Left colon (tissue), 2 donors: ENCODE measurements around the gene UST. TPM values are rescaled to one million over a fixed set of nuclear protein-coding genes. Genes with fewer than 3 reads are reported as not detected.
"Not testable (repeated sequence)": the region's sequence is repeated elsewhere in the genome, so short reads cannot be mapped to it uniquely, and the experiment has no call there.

Experiments
- ATAC-seq: fragments of 200-7000 bp; cut with Tn5 transposase; one replicate; pipeline ENCODE4 v1.9.1; 2020; ENCODE audit warnings: mild to moderate bottlenecking, moderate library complexity
- DNase-seq, 2 donors: peaks; one replicate each; pipeline ENCODE4 v3.0.0-alpha.2; 2020
- intact Hi-C, 2 donors: fragments of 100-400 bp; cut with DNase I in 1 of 2; cut with micrococcal nuclease in 1 of 2; formaldehyde crosslinking; loops; one replicate each; pipeline versions ENCODE4 v1.11.2 to v1.14.0; 2022; cut with DNase I, micrococcal nuclease
- total RNA-seq, 2 donors: library from RNA; stranded (reverse); fragmentation: NEBNext Ultra II Directional; extraction: Animal tissue kit (Norgen Biotek cat#: 25700); gene quantifications; one replicate each; pipeline ENCODE4 v1.2.1, GENCODE V29; 2021
- donor health status: DM: no; HTN: no; CAD: no.
- donor health status: DM: yes; HTN: yes; CAD: no.

UST gene
- total RNA-seq, 2 donors from 2014 or later = 2.2 to 4.6 TPM

DNA sequence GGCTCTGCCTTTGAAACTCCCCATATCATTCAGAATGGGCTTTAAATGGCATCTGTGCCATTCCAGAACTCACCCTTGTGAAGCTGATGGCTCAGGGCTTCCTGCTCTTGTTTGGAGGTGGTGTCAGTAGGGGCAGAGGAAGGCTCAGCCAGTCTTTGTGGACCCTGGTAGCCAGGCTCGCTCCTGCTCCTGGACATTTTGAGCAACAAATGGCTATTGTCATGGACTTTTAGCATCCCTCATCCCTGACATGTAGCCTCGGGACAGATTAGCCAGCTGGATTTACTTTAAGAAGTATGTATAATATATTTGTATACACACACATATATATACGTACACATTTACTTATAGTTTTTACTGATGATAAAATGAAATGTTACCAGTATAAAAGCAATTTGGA lies 104.1 kb downstream of the UST start:
- intact Hi-C loops = no loop called here
- DNase-seq = no peak

DNA sequence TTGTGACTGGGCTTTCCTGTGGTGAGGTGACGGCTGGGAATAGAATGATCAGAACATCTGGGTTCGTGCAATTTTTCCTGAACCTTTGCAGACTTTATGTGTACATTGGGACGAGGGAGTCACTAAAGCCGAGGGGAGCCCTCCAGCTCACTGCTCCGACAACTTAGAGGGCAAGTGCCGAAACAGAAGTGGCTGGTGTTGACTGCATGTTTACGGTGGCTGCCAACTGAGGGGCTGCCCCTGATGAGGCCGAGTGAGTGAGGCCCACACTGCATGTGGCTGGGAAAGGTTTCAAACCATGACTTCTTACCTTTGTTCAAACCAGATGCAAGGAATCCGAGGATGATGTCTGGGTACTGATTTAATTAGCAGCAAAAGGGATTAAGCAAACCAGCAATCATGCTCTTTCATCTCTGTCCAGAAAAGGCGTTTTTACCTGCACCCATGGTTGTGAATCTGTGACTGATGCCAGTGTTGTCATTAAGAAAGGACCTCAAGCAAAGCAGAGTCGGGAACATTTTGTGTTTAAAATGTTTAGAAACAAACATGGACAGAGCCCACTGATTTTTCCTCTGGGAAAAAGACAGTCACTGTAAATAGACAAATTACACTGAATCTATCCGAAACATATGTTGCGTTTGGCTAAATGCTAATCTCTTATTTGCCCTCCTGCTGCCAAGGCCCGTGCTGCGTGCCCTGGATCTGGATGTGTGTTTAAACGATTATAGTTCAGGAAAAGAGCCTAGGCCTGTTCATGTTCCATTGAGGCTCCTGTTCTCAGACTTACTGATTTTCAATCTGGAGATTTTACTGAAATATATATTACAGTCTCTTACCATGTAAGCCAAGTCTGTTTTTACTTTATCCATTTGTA lies 105.1 kb downstream of the UST start:
- ATAC-seq (no peak), DNase-seq (no peak)
- intact Hi-C loops = no loop called here

More for the DNA sequence above, 104.1 kb downstream of the UST start:
- no peak for ATAC-seq

DNA sequence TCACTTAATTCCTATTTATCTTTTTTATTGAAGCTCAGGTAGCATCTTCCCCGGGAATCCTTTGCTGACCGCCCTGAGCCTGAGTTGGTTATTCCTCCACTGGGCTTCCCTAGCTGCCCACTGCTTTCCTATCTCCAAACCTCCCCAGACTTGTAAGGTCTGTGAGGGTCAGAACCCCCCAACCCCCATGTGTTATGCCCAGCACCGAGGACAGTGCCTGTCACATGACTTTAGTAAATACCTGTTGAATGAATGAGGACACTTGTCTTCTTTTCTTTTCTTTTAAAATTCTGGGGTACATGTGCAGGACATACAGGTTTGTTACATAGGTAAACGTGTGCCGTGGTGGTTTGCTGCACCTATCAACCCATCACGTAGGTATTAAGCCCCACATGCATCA lies 105.9 kb downstream of the UST start:
- intact Hi-C loops = no loop called here
- ATAC-seq (no peak), DNase-seq (no peak)

DNA sequence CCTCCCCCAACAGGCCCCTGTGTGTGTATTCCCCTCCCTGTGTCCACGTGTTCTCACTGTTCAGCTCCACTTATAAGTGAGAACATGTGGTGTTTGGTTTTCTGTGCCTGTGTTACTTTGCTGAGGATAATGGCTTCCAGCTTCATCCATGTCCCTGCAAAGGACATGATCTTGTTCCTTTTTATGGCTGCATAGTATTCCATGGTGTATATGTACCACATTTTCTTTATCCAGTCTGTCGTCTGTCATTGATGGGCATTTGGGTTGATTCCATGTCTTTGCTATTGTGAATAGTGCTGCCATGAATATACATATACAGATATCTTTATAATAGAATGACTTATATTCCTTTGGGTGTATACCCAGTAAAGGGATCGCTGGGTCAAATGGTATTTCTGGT lies 106.3 kb downstream of the UST start:
- intact Hi-C loops, DNase-seq, ATAC-seq: not testable (repeated sequence)

DNA sequence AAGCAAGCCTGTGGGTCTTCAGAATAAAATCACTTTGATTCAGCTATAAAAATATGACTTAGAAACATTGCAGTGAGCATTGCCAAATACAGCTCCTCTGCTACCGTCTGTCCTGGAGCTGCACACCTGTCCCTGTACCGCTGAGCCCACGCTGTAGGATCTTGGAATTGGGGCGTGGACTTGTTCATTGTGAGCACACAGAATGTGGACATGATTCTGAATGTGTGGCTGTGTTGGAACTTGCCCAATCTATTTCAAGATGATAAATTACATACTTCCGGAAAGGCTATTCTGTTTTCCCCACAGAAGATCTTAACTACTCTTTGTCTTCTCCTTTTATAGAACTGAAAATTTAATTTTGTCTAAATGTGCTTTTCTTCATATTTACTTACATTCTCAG lies 107.3 kb downstream of the UST start:
- DNase-seq (no peak), ATAC-seq (no peak)
- intact Hi-C loops = no loop called here

DNA sequence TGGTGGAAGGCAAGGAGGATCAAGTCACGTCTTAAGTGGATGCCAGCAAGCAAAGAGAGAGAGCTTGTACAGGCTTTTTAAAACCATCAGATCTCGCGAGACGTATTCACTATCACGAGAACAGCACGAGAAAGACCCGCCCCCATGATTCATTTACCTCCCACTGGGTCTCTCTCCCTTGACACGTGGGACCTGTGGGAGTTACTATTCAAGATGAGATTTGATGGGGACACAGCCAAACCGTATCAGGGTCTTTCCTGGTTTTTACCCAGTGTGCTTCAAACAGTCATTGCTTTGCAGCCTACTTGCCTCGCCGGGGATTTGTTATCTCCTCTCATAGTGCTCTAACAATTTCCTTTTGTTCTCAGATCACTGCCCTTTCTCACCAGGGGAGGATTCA lies 108.2 kb downstream of the UST start:
- intact Hi-C loops = no loop called here
- ATAC-seq (no peak), DNase-seq (no peak)

DNA sequence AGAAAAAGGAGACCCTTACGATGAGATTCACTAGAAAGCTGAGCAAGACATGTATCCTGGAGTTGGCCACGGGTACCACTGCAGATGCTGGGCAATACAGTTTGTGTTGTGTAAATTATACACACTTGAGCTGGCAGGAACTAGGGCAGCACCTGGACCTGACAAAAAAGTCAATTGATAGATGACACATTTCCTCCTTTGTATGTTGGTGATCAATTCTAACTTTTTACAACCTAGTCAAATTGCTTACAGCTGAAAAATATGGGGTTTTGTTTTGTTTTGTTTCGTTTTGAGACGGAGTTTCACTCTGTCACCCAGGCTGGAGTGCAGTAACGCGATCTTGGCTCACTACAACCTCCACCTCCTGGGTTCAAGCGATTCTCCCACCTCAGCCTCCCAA lies 108.9 kb downstream of the UST start:
- ATAC-seq (no peak), DNase-seq (no peak)
- intact Hi-C loops = no loop called here

GRCh38 chr6:148857798-148858390 lies 111.1 kb downstream of the UST start:
- ATAC-seq (no peak), DNase-seq (no peak)
- intact Hi-C loops = no loop called here

DNA sequence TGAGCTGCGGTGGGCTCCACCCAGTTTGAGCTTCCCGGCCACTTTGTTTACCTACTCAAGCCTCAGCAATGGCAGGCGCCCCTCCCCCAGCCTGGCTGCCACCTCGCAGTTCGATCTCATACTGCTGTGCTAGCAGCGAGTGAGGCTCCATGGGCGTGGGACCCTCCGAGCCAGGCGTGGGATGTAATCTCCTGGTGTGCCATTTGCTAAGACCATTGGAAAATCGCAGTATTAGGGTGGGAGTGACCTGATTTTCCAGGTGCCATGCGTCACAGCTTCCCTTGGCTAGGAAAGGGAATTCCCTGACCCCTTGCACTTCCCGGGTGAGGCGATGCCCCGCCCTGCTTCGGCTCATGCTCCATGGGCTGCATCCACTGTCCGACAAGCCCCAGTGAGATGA lies 117.3 kb downstream of the UST start:
- intact Hi-C loops, ATAC-seq, DNase-seq: not testable (repeated sequence)

DNA sequence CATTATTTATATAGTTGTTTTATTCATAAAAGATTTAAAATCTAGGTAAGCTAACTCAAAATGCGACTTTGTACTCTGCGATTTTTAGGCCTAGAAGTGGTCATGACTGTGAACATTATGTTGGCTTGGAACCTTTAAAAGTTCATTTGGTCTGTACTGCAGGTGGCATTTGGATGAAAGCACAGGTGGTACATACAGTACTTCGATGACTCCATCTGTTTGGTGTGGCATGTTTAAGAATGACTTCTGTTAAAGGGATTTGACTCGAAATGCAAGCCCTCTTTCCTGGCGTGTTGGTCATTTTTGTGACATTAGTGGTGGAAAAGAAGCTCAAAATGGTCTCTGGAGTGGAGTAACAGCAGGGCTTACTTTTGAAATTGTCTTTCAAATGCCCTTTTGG lies 118.1 kb downstream of the UST start:
- DNase-seq (no peak), ATAC-seq (no peak)
- intact Hi-C loops = no loop called here

GRCh38 chr6:148866657-148867268 lies 119.9 kb downstream of the UST start:
- no peak for DNase-seq
- ATAC-seq = no peak
- intact Hi-C loops = no loop called here

DNA sequence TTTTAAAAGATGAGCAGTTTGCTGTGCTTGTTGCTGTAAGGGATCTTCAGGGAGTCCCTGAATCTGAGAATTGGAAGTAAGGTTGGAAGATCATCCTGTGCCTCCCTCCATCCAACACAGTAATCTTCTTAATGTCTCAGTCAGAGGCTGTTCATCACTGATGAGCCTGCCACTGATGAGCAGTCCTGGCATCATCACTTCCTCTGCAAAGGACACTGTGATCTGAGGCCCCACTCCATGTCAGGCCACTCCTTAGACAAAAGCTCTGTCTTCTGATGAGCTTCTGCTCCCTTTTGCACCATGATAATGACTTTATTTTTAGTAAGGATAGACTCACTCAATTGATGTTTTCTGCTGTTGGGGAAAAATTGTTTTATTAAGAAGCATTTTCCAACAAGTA lies 121.0 kb downstream of the UST start:
- ATAC-seq = no peak
- no peak for DNase-seq
- intact Hi-C loops = no loop called here

DNA sequence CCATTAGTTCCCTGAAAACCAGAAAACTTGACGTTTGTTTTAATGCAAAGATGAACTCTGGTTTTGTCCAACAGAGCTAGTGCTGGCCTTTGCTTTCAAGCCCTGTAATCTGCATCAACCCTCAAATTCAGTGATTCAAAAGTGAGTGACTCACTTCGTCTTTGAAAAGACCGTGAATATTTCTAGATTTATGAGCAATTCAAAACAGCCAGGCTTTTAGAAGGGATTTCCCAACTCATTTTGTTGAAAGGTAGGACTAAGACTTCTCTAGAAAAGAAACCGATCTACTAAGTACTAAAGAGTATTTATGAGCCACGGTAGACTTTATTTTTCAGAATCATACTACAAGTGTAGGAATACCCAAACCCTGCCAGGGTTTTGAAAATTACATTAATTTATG lies 121.5 kb downstream of the UST start:
- ATAC-seq = no peak
- intact Hi-C loops = no loop called here
- no peak for DNase-seq

- ATAC-seq (no peak), DNase-seq (no peak)
- intact Hi-C loops = no loop called here
Measured at GRCh38 chr6:148868901-148869300, 122.1 kb downstream of the UST start.

- DNase-seq (no peak), ATAC-seq (no peak)
- intact Hi-C loops = no loop called here
Measured at GRCh38 chr6:148869585-148869984, 122.8 kb downstream of the UST start.

GRCh38 chr6:148873154-148873553 lies 126.3 kb downstream of the UST start:
- intact Hi-C loops = no loop called here
- ATAC-seq = no peak
- DNase-seq = no peak

DNA sequence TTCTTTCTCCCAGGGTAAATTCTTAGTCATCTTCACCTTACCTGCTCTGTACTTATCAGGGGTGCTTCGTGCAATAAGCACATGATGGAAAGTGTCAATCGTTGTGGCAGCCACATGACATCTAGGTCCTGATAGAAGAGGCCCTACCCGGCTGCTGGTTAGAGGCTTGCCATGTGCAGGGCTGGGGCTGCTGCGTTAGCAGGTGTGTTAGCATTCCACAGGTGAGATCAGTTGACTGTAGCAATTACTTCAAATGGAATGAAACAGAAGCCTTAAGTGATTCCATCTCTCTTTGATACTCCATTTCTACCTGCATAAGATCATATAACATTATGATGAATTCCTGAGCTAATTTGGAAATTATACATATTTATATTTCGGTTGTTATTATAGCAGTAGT lies 127.0 kb downstream of the UST start:
- no peak for ATAC-seq
- intact Hi-C loops = no loop called here

GRCh38 chr6:148874698-148875293 lies 128.0 kb downstream of the UST start:
- DNase-seq (no peak), ATAC-seq (no peak)

More for the DNA sequence above, 127.0 kb downstream of the UST start:
- no peak for DNase-seq

GRCh38 chr6:148878683-148879082 lies 131.9 kb downstream of the UST start:
- DNase-seq = no peak
- intact Hi-C loops = no loop called here
- ATAC-seq = no peak

More at GRCh38 chr6:148874698-148875293, 128.0 kb downstream of the UST start:
- intact Hi-C loops = no loop called here

GRCh38 chr6:148880742-148881141 lies 133.9 kb downstream of the UST start:
- intact Hi-C loops, ATAC-seq, DNase-seq: not testable (repeated sequence)
